HEK293T (cell line): ENCODE results near the gene USP34.

ENCODE experiments used
- ARNT ChIP-seq: fragments of 450-650 bp; IDR thresholded peaks from 2 replicates; pipeline ENCODE4 v1.6.1; 2017; ENCODE audit warnings: mild to moderate bottlenecking
- BHLHE40 ChIP-seq: fragments of 450-650 bp; IDR thresholded peaks from 2 replicates; pipeline ENCODE4 v1.6.1; 2016; ENCODE audit warnings: mild to moderate bottlenecking, moderate library complexity, borderline replicate concordance
- CTBP1 ChIP-seq: fragments of 450-650 bp; IDR thresholded peaks from 2 replicates; pipeline ENCODE4 v1.6.1; 2016; ENCODE audit warnings: borderline replicate concordance
- ELF4 ChIP-seq: fragments of 450-650 bp; IDR thresholded peaks from 2 replicates; pipeline ENCODE4 v1.6.1; 2017; ENCODE audit warnings: antibody characterized with exemption
- FOXA1 ChIP-seq: fragments of 450-650 bp; IDR thresholded peaks from 2 replicates; pipeline ENCODE4 v1.6.1; 2016; ENCODE audit warnings: mild to moderate bottlenecking
- FOXK2 ChIP-seq: fragments of 450-650 bp; IDR thresholded peaks from 2 replicates; pipeline ENCODE4 v1.6.1; 2016; ENCODE audit warnings: mild to moderate bottlenecking
- FOXM1 ChIP-seq: fragments of 450-650 bp; IDR thresholded peaks from 2 replicates; pipeline ENCODE4 v1.6.1; 2017; ENCODE audit warnings: mild to moderate bottlenecking, borderline replicate concordance
- HDGF ChIP-seq: fragments of 450-650 bp; IDR thresholded peaks from 2 replicates; pipeline ENCODE4 v1.6.1; 2017; ENCODE audit warnings: antibody characterized with exemption, borderline replicate concordance
- LEF1 ChIP-seq: fragments of 450-650 bp; IDR thresholded peaks from 2 replicates; pipeline ENCODE4 v1.6.1; 2017; ENCODE audit warnings: mild to moderate bottlenecking, borderline replicate concordance
- NFRKB ChIP-seq: fragments of 450-650 bp; IDR thresholded peaks from 2 replicates; pipeline ENCODE4 v1.6.1; 2016; ENCODE audit warnings: mild to moderate bottlenecking, moderate library complexity
- SP1 ChIP-seq: fragments of 450-650 bp; IDR thresholded peaks from 2 replicates; pipeline ENCODE4 v1.6.1; 2017
- SUZ12 ChIP-seq: fragments of 450-650 bp; IDR thresholded peaks from 2 replicates; pipeline ENCODE4 v1.6.1; 2016; ENCODE audit warnings: mild to moderate bottlenecking
- TARDBP ChIP-seq: fragments of 450-650 bp; IDR thresholded peaks from 2 replicates; pipeline ENCODE4 v1.6.1; 2016
- TF ChIP-seq, protein P1 (sequence below): fragments of 450-650 bp; IDR thresholded peaks from 2 replicates; pipeline ENCODE4 v1.6.1; 2016

GRCh38 chr2:61144697-61145268 lies 326.1 kb downstream of the USP34 start:
- no peak for TF ChIP-seq HDGF
- no peak for TF ChIP-seq FOXM1
- TF ChIP-seq ARNT, result no peak
- TF ChIP-seq TARDBP, result no peak
- TF ChIP-seq BHLHE40, result no peak
- TF ChIP-seq LEF1, result no peak
- 0 out of 2 replicates have a peak, but pooled peaks have one; percentile 10 for TF ChIP-seq ELF4
- no peak for TF ChIP-seq CTBP1
- no peak for TF ChIP-seq FOXA1
- TF ChIP-seq SP1, result no peak
- TF ChIP-seq SUZ12, result no peak
- TF ChIP-seq FOXK2, result no peak
- TF ChIP-seq NFRKB, result no peak
- TF ChIP-seq, protein P1, sequence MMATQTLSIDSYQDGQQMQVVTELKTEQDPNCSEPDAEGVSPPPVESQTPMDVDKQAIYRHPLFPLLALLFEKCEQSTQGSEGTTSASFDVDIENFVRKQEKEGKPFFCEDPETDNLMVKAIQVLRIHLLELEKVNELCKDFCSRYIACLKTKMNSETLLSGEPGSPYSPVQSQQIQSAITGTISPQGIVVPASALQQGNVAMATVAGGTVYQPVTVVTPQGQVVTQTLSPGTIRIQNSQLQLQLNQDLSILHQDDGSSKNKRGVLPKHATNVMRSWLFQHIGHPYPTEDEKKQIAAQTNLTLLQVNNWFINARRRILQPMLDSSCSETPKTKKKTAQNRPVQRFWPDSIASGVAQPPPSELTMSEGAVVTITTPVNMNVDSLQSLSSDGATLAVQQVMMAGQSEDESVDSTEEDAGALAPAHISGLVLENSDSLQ, result no peak
